GM23338 (cell line): ENCODE measurements around the gene TAF11.

ENCODE experiments used
- CREB1 ChIP-seq: fragments of 250-450 bp; sonication (Bioruptor Pico); IDR thresholded peaks from 2 replicates; pipeline ENCODE4 v1.5.0; 2020; ENCODE audit warnings: low read depth, mild to moderate bottlenecking, moderate library complexity
- EZH2 ChIP-seq: fragments of 200-600 bp; sonication (generic); IDR thresholded peaks from one replicate; pipeline ENCODE4 v1.8.0; 2017; ENCODE audit warnings: antibody characterized with exemption, mild to moderate bottlenecking, low read depth; ENCODE audit not compliant: unreplicated experiment
- EZH2phosphoT487 ChIP-seq: fragments of 200-600 bp; sonication (generic); IDR thresholded peaks from one replicate; pipeline ENCODE4 v1.8.1; 2018; ENCODE audit warnings: antibody characterized with exemption; ENCODE audit not compliant: unreplicated experiment
- JUNB ChIP-seq: IDR thresholded peaks from one replicate; pipeline ENCODE4 v1.6.1; 2016; ENCODE audit warnings: antibody characterized with exemption; ENCODE audit not compliant: unreplicated experiment
- NANOG ChIP-seq: IDR thresholded peaks from 2 replicates; pipeline ENCODE4 v1.6.1; 2016; ENCODE audit warnings: antibody characterized with exemption, borderline replicate concordance
- POLR2AphosphoS5 ChIP-seq: IDR thresholded peaks from 2 replicates; pipeline ENCODE4 v1.6.1; 2016; ENCODE audit warnings: antibody characterized with exemption, low read depth
- STAT1 ChIP-seq: IDR thresholded peaks from one replicate; pipeline ENCODE4 v1.6.1; 2016; ENCODE audit warnings: antibody characterized with exemption; ENCODE audit not compliant: unreplicated experiment
- ZNF114 ChIP-seq: fragments of 250-450 bp; sonication (Bioruptor Pico); IDR thresholded peaks from 2 replicates; pipeline ENCODE4 v1.5.0; 2020; ENCODE audit warnings: mild to moderate bottlenecking, moderate library complexity
- ZNF331 ChIP-seq: fragments of 250-450 bp; sonication (Bioruptor Pico); IDR thresholded peaks from 2 replicates; pipeline ENCODE4 v1.5.0; 2020; ENCODE audit warnings: low read depth, mild to moderate bottlenecking, moderate library complexity
- TF ChIP-seq, protein P1 (sequence below), 2 experiments: fragments of 200-600 bp in 1 of 2; sonication (generic) in 1 of 2; conservative IDR thresholded peaks; 2 replicates each; pipeline versions ENCODE4 v1.5.1 to v1.6.1; 2016 to 2017; ENCODE audit warnings: antibody characterized with exemption in 2 of 2, low read depth in 2 of 2, mild to moderate bottlenecking in 2 of 2, moderate library complexity in 1 of 2
- TF ChIP-seq, protein P2 (sequence below): IDR thresholded peaks from one replicate; pipeline ENCODE4 v1.6.1; 2018; ENCODE audit warnings: antibody characterized with exemption; ENCODE audit not compliant: unreplicated experiment
- TF ChIP-seq, protein P3 (sequence below): IDR thresholded peaks from 2 replicates; pipeline ENCODE4 v1.6.1; 2016; ENCODE audit warnings: antibody characterized with exemption

DNA sequence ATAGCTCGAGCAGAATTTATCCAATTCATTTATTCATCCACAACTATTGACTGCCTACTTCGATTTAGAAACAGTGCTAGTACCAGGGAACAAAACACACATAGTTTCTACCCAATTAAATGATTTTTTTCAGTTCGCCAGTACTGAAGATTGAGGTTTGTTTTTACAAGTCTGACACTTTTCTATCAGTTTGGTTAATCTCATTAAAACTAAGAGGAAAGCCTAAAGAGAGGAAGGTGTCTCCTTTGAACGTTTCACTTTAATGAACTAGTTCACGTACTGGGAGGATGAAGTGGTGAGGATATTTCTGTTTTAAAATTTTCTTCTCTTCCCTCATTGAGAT, 643 bp upstream of the TAF11 start:
- TF ChIP-seq JUNB: no peak
- TF ChIP-seq, protein P1, sequence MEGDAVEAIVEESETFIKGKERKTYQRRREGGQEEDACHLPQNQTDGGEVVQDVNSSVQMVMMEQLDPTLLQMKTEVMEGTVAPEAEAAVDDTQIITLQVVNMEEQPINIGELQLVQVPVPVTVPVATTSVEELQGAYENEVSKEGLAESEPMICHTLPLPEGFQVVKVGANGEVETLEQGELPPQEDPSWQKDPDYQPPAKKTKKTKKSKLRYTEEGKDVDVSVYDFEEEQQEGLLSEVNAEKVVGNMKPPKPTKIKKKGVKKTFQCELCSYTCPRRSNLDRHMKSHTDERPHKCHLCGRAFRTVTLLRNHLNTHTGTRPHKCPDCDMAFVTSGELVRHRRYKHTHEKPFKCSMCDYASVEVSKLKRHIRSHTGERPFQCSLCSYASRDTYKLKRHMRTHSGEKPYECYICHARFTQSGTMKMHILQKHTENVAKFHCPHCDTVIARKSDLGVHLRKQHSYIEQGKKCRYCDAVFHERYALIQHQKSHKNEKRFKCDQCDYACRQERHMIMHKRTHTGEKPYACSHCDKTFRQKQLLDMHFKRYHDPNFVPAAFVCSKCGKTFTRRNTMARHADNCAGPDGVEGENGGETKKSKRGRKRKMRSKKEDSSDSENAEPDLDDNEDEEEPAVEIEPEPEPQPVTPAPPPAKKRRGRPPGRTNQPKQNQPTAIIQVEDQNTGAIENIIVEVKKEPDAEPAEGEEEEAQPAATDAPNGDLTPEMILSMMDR (conservative IDR thresholded peaks at IDR 0.05; ENCODE audit: low read depth in 2 of 2): no peak
- no peak for TF ChIP-seq EZH2
- TF ChIP-seq NANOG: no peak
- TF ChIP-seq, protein P2, sequence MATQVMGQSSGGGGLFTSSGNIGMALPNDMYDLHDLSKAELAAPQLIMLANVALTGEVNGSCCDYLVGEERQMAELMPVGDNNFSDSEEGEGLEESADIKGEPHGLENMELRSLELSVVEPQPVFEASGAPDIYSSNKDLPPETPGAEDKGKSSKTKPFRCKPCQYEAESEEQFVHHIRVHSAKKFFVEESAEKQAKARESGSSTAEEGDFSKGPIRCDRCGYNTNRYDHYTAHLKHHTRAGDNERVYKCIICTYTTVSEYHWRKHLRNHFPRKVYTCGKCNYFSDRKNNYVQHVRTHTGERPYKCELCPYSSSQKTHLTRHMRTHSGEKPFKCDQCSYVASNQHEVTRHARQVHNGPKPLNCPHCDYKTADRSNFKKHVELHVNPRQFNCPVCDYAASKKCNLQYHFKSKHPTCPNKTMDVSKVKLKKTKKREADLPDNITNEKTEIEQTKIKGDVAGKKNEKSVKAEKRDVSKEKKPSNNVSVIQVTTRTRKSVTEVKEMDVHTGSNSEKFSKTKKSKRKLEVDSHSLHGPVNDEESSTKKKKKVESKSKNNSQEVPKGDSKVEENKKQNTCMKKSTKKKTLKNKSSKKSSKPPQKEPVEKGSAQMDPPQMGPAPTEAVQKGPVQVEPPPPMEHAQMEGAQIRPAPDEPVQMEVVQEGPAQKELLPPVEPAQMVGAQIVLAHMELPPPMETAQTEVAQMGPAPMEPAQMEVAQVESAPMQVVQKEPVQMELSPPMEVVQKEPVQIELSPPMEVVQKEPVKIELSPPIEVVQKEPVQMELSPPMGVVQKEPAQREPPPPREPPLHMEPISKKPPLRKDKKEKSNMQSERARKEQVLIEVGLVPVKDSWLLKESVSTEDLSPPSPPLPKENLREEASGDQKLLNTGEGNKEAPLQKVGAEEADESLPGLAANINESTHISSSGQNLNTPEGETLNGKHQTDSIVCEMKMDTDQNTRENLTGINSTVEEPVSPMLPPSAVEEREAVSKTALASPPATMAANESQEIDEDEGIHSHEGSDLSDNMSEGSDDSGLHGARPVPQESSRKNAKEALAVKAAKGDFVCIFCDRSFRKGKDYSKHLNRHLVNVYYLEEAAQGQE: no peak
- TF ChIP-seq POLR2AphosphoS5: no peak
- TF ChIP-seq EZH2phosphoT487: no peak
- no peak for TF ChIP-seq CREB1 (CRISPR knock-in tag)
- TF ChIP-seq ZNF114 (CRISPR knock-in tag): no peak
- TF ChIP-seq, protein P3, sequence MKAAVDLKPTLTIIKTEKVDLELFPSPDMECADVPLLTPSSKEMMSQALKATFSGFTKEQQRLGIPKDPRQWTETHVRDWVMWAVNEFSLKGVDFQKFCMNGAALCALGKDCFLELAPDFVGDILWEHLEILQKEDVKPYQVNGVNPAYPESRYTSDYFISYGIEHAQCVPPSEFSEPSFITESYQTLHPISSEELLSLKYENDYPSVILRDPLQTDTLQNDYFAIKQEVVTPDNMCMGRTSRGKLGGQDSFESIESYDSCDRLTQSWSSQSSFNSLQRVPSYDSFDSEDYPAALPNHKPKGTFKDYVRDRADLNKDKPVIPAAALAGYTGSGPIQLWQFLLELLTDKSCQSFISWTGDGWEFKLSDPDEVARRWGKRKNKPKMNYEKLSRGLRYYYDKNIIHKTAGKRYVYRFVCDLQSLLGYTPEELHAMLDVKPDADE: no peak
- no peak for TF ChIP-seq ZNF331
- TF ChIP-seq STAT1: no peak
